ENCODE data around the gene CYTH2. TPM values are rescaled to one million over a fixed set of nuclear protein-coding genes. Genes with fewer than 3 reads are reported as not detected.
"Not testable (repeated sequence)": the region's sequence is repeated elsewhere in the genome, so short reads cannot be mapped to it uniquely, and the experiment has no call there.

CYTH2 gene
- polyA plus RNA-seq, 1 donor from 2014 or later = 397 TPM

- Histone ChIP-seq H3K27ac (ENCODE audit: low read length) (no peak overlapping the region), H4K20me1 (ENCODE audit: insufficient read depth) (no peaks in the 10 kb centered on the region), H3K9ac (ENCODE audit: low read length) (no peak overlapping the region), H3K9me2 (ENCODE audit: insufficient read depth, low read length) (no peaks in the 10 kb centered on the region), H3F3A (ENCODE audit: insufficient read depth, low read length, poor library complexity, severe bottlenecking) (no peaks in the 10 kb centered on the region), H3K79me2 (replicated peaks; ENCODE audit: insufficient read depth, low read length) (no peaks in the 10 kb centered on the region), H3K4me3 (ENCODE audit: low read length) (no peak overlapping the region), H2AFZ (ENCODE audit: low read depth, low read length) (no peak overlapping the region), H3K36me3 (ENCODE audit: insufficient read depth, low read length) (no peaks in the 10 kb centered on the region), H3K27me3 (ENCODE audit: insufficient read depth, low read depth, low read length) (no peaks in the 10 kb centered on the region), H3K4me2 (ENCODE audit: low read length) (no peak overlapping the region), H3K9me3 (ENCODE audit: low read length) (no peaks in the 10 kb centered on the region)
- no peak for TF ChIP-seq CTCF (IDR thresholded peaks at IDR 0.05; ENCODE audit: poor library complexity, severe bottlenecking)
- TF ChIP-seq TAF1 (IDR thresholded peaks at IDR 0.05; ENCODE audit: low read depth) = no peak
- no peak for TF ChIP-seq POLR2AphosphoS5 (IDR thresholded peaks at IDR 0.05)
- TF ChIP-seq SMC3 (conservative IDR thresholded peaks at IDR 0.05; ENCODE audit: poor library complexity) = no peak
- no peak for TF ChIP-seq RAD21 (conservative IDR thresholded peaks at IDR 0.05)
- no peak for TF ChIP-seq EZH2 (IDR thresholded peaks at IDR 0.05; ENCODE audit: borderline replicate concordance, insufficient read depth, low read length, poor library complexity, severe bottlenecking)
- no peak for TF ChIP-seq REST (IDR thresholded peaks at IDR 0.05; ENCODE audit: borderline replicate concordance)
- TF ChIP-seq EP300 (conservative IDR thresholded peaks at IDR 0.05; ENCODE audit: poor library complexity, severe bottlenecking) = no peak
- no peak for TF ChIP-seq MXI1 (conservative IDR thresholded peaks at IDR 0.05; ENCODE audit: poor library complexity, severe bottlenecking)
Measured at GRCh38 chr19:48518207-48518606, 49.0 kb downstream of the CYTH2 start.

GRCh38 chr19:48519426-48519825 is 50.3 kb downstream of the CYTH2 start:
- not testable (repeated sequence) for H3K27me3 ChIP-seq (ENCODE audit: insufficient read depth, low read depth, low read length); H3K36me3 ChIP-seq (ENCODE audit: insufficient read depth, low read length); H2AFZ ChIP-seq (ENCODE audit: low read depth, low read length); H3K9ac ChIP-seq (ENCODE audit: low read length); H3F3A ChIP-seq (ENCODE audit: insufficient read depth, low read length, poor library complexity, severe bottlenecking); H3K9me2 ChIP-seq (ENCODE audit: insufficient read depth, low read length); H3K79me2 ChIP-seq (replicated peaks; ENCODE audit: insufficient read depth, low read length); H3K4me3 ChIP-seq (ENCODE audit: low read length); H3K4me2 ChIP-seq (ENCODE audit: low read length); H3K27ac ChIP-seq (ENCODE audit: low read length); H3K9me3 ChIP-seq (ENCODE audit: low read length); H4K20me1 ChIP-seq (ENCODE audit: insufficient read depth)

- H3K9me3 ChIP-seq (ENCODE audit: low read length) = no peaks in the 10 kb centered on the region
- no peaks in the 10 kb centered on the region for H3F3A ChIP-seq (ENCODE audit: insufficient read depth, low read length, poor library complexity, severe bottlenecking)
- no peak overlapping the region for H3K9ac ChIP-seq (ENCODE audit: low read length)
- H3K79me2 ChIP-seq (replicated peaks; ENCODE audit: insufficient read depth, low read length) = no peaks in the 10 kb centered on the region
- H4K20me1 ChIP-seq (ENCODE audit: insufficient read depth) = no peaks in the 10 kb centered on the region
- H3K36me3 ChIP-seq (ENCODE audit: insufficient read depth, low read length) = no peaks in the 10 kb centered on the region
- TF ChIP-seq EP300 (conservative IDR thresholded peaks at IDR 0.05; ENCODE audit: poor library complexity, severe bottlenecking) (no peak), SMC3 (conservative IDR thresholded peaks at IDR 0.05; ENCODE audit: poor library complexity) (no peak), REST (IDR thresholded peaks at IDR 0.05; ENCODE audit: borderline replicate concordance) (no peak), CTCF (IDR thresholded peaks at IDR 0.05; ENCODE audit: poor library complexity, severe bottlenecking) (no peak), MXI1 (conservative IDR thresholded peaks at IDR 0.05; ENCODE audit: poor library complexity, severe bottlenecking) (no peak), RAD21 (conservative IDR thresholded peaks at IDR 0.05) (no peak), EZH2 (IDR thresholded peaks at IDR 0.05; ENCODE audit: borderline replicate concordance, insufficient read depth, low read length, poor library complexity, severe bottlenecking) (no peak), TAF1 (IDR thresholded peaks at IDR 0.05; ENCODE audit: low read depth) (no peak), POLR2AphosphoS5 (IDR thresholded peaks at IDR 0.05) (no peak)
- no peak overlapping the region for H3K4me3 ChIP-seq (ENCODE audit: low read length)
- no peak overlapping the region for H2AFZ ChIP-seq (ENCODE audit: low read depth, low read length)
- no peaks in the 10 kb centered on the region for H3K9me2 ChIP-seq (ENCODE audit: insufficient read depth, low read length)
- no peak overlapping the region for H3K4me2 ChIP-seq (ENCODE audit: low read length)
- H3K27me3 ChIP-seq (ENCODE audit: insufficient read depth, low read depth, low read length) = no peaks in the 10 kb centered on the region
- H3K27ac ChIP-seq (ENCODE audit: low read length) = no peak overlapping the region
Measured at GRCh38 chr19:48520134-48520533, 51.0 kb downstream of the CYTH2 start.
